ENCODE data around the gene FAM120A.

DNA sequence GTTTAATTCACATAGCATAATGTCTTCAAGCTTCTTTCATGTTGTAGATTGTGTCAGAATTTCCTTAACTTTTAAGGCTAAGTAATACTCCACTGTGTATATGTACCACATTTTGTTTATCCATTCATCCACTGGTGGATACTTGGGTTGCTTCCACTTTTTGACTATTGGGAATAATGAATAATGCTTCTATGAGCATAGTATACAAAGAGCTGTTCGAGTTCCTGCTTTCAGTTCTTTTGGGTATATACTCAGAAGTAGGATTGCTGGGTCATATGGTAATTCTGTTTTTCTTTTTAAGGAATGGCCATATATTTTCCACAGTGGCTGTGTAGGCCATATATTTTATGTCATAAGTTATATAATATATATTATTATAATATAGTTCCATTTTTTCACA is 5.5 kb downstream of the FAM120A start:
- TF ChIP-seq, protein P1, sequence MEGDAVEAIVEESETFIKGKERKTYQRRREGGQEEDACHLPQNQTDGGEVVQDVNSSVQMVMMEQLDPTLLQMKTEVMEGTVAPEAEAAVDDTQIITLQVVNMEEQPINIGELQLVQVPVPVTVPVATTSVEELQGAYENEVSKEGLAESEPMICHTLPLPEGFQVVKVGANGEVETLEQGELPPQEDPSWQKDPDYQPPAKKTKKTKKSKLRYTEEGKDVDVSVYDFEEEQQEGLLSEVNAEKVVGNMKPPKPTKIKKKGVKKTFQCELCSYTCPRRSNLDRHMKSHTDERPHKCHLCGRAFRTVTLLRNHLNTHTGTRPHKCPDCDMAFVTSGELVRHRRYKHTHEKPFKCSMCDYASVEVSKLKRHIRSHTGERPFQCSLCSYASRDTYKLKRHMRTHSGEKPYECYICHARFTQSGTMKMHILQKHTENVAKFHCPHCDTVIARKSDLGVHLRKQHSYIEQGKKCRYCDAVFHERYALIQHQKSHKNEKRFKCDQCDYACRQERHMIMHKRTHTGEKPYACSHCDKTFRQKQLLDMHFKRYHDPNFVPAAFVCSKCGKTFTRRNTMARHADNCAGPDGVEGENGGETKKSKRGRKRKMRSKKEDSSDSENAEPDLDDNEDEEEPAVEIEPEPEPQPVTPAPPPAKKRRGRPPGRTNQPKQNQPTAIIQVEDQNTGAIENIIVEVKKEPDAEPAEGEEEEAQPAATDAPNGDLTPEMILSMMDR (IDR thresholded peaks at IDR 0.05): no peak
- no peak for TF ChIP-seq EP300 (IDR thresholded peaks at IDR 0.05)
- no peak for TF ChIP-seq POLR2A (IDR thresholded peaks at IDR 0.05; ENCODE audit: low read depth)
- TF ChIP-seq POLR2AphosphoS5 (IDR thresholded peaks at IDR 0.05): no peak

Measured in esophagus muscularis mucosa (tissue), 4 donors.